Coronary artery (tissue), 2 donors: ENCODE measurements around the gene SLX9.

ENCODE experiments used
- DNase-seq: peaks from one replicate; pipeline ENCODE4 v3.0.0-alpha.2; 2017; ENCODE audit warnings: low spot score
- H3K27ac ChIP-seq, 2 donors: fragments of 200-600 bp; sonication (generic); one replicate each; pipeline ENCODE4 v1.5.1; 2016 to 2019
- H3K4me3 ChIP-seq: fragments of 200-600 bp; sonication (generic); 2 replicates; pipeline ENCODE4 v1.5.1; 2016; ENCODE audit warnings: mild to moderate bottlenecking, moderate library complexity
- TF ChIP-seq, protein P1 (sequence below): fragments of 200-600 bp; sonication (generic); IDR thresholded peaks from one replicate; pipeline ENCODE4 v1.5.1; 2019; ENCODE audit warnings: antibody characterized with exemption

Gene SLX9

GRCh38 chr21:44935533-44935927 is 4.3 kb upstream of the SLX9 start:
- H3K27ac ChIP-seq = no peak overlapping the region
- TF ChIP-seq, protein P1, sequence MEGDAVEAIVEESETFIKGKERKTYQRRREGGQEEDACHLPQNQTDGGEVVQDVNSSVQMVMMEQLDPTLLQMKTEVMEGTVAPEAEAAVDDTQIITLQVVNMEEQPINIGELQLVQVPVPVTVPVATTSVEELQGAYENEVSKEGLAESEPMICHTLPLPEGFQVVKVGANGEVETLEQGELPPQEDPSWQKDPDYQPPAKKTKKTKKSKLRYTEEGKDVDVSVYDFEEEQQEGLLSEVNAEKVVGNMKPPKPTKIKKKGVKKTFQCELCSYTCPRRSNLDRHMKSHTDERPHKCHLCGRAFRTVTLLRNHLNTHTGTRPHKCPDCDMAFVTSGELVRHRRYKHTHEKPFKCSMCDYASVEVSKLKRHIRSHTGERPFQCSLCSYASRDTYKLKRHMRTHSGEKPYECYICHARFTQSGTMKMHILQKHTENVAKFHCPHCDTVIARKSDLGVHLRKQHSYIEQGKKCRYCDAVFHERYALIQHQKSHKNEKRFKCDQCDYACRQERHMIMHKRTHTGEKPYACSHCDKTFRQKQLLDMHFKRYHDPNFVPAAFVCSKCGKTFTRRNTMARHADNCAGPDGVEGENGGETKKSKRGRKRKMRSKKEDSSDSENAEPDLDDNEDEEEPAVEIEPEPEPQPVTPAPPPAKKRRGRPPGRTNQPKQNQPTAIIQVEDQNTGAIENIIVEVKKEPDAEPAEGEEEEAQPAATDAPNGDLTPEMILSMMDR = no peak
- no peak overlapping the region for H3K4me3 ChIP-seq
- DNase-seq = no peak

DNA sequence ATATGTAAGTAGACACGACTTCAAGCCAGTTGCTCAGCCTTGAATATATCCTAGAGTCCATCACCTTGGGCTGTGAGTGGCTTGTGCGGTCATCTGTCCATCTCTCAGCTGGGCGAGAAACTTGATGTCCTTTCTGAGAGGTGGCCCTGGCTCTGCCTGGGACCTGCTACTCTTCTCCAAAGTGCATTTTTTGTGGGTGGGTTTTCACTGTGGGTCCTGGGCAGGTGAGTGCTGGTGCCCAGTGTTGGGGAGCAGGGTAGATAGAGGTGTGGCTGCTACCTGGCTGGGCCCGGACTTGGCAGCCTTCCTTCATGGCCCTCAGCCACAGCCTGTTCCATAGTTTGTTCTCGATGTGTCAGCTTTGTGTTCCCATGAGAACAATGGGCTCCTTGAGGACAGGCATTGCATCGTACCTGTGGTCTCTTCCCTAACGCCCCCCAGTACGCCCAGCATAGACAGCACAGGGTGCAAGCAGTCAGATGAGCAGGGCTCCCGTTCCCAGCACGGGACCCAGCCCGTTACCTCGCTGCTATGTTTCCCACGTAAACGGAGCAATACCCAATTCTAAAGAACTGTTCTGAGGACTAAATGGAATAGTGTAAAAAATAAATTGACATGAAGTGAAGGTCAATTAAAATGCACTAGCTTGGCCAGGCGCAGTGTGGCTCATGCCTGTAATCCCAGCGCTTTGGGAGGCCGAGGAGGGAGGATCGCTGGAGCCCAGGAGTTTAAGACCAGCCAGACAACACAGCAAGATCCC is 877 bp upstream of the SLX9 start:
- TF ChIP-seq, protein P1 = no peak
- Histone ChIP-seq H3K27ac (no peak overlapping the region), H3K4me3 (peak overlapping the region; percentile 81)
- no peak for DNase-seq

DNA sequence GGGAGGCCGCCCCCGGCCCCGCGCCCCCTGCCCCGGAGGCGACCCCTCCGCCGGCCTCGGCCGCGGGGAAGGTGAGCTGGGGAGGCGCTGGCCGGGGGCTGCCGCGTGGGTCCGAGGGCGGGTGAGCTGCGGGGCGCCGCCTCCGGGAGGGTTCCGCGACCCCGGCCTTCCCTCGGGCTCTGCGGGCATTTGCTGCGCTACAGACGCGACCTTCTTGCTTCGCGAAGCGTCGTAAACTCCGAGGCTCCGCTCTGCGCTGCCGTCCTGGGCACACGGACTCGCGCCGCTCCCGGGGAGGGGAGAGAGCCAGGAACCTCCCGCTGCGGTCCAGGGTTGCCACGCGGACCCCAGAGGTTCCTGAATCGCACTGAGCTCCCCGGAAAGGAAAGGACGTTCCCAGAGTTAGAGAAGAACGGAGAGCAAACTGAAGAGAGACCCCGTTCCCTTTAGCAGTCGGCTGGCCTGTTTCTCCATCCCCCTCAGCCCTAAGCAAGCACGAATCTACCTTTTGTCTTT is 345 bp downstream of the SLX9 start:
- TF ChIP-seq, protein P1 = no peak
- Histone ChIP-seq H3K27ac (peak overlapping the region; percentile 24 to 28), H3K4me3 (peak overlapping the region; percentile 81)
- no peak for DNase-seq

- Histone ChIP-seq H3K27ac (no peak overlapping the region), H3K4me3 (no peak overlapping the region)
- DNase-seq = no peak
- TF ChIP-seq, protein P1 = no peak
Measured at GRCh38 chr21:44941567-44941966, 1.7 kb downstream of the SLX9 start.

- Histone ChIP-seq H3K27ac (no peak overlapping the region), H3K4me3 (no peak overlapping the region)
- DNase-seq = no peak
- TF ChIP-seq, protein P1 = no peak
Measured at GRCh38 chr21:44942566-44942965, 2.7 kb downstream of the SLX9 start.

- TF ChIP-seq, protein P1 = no peak
- no peak for DNase-seq
- Histone ChIP-seq H3K27ac (no peak overlapping the region), H3K4me3 (no peak overlapping the region)
Measured at GRCh38 chr21:44943005-44943685, 3.3 kb downstream of the SLX9 start.
